Right lobe of liver (tissue), 6 donors: ENCODE data around the gene ARNT2. TPM values are rescaled to one million over a fixed set of nuclear protein-coding genes. Genes with fewer than 3 reads are reported as not detected.

Source experiments
- ATAC-seq, 4 donors: fragments of 200-7000 bp; cut with Tn5 transposase; one replicate each; pipeline ENCODE4 v1.9.1; 2020; ENCODE audit warnings: mild to moderate bottlenecking in 4 of 4, moderate library complexity in 4 of 4
- DNase-seq, 3 donors: peaks; one replicate each; pipeline ENCODE4 v3.0.0-alpha.2; 2020
- H3K27ac ChIP-seq, 3 donors: fragments of 200-600 bp; one replicate each; pipeline ENCODE4 v1.8.0; 2022
- H3K27me3 ChIP-seq, 2 donors: fragments of 200-600 bp; one replicate each; pipeline ENCODE4 v1.8.0; 2022
- H3K36me3 ChIP-seq, 4 donors: fragments of 200-600 bp; sonication (generic) in 1 of 4; one replicate each; pipeline versions ENCODE4 v1.5.1 to v1.8.0; 2017 to 2022; ENCODE audit warnings: control low read depth in 1 of 4
- H3K4me1 ChIP-seq, 4 donors: fragments of 200-600 bp; sonication (generic) in 1 of 4; one replicate each; pipeline versions ENCODE4 v1.5.1 to v1.8.0; 2017 to 2022; ENCODE audit warnings: control low read depth in 1 of 4
- H3K4me3 ChIP-seq, 3 donors: fragments of 200-600 bp; one replicate each; pipeline ENCODE4 v1.8.0; 2022
- H3K9me3 ChIP-seq, 4 donors: fragments of 200-600 bp; sonication (generic) in 1 of 4; one replicate each; pipeline versions ENCODE4 v1.5.1 to v1.8.0; 2017 to 2022; ENCODE audit warnings: control low read depth in 1 of 4
- CTCF ChIP-seq, 4 donors: fragments of 200-600 bp in 3 of 4; fragments of 450-650 bp in 1 of 4; IDR thresholded peaks; one replicate each; pipeline versions ENCODE4 v1.5.1 to v1.8.0; 2016 to 2022; ENCODE audit warnings: antibody characterized with exemption in 4 of 4, mild to moderate bottlenecking in 2 of 4
- POLR2A ChIP-seq: fragments of 450-650 bp; IDR thresholded peaks from one replicate; pipeline ENCODE4 v1.6.1; 2017; ENCODE audit warnings: antibody characterized with exemption, mild to moderate bottlenecking
- WGBS: methylation state at CpG from one replicate; pipeline ENCODE4 v1.1.6; 2018; ENCODE audit warnings: low coverage, low lambda C conversion rate; ENCODE audit not compliant: insufficient coverage; ENCODE audit errors: missing lambda C conversion rate; 5-methylcytosine and 5-hydroxymethylcytosine counted together
- intact Hi-C, 2 donors: fragments of 100-400 bp; cut with DNase I; formaldehyde crosslinking; loops; one replicate each; pipeline versions ENCODE4 v1.11.2 to v1.14.1; 2022
- total RNA-seq, 6 experiments: library from RNA; depleted of rRNA in 2 of 6; stranded (reverse); fragments of >200 nt in 2 of 6; fragmentation: NEBNext Ultra II Directional in 3 of 6; extraction: Animal tissue kit (Norgen Biotek cat#: 25700) in 3 of 6; gene quantifications; one replicate each; pipeline versions ENCODE4 v1.1.0 to v1.2.4, GENCODE V29; 2016 to 2023
- donor health status: DM: no; HTN: yes; CAD: no.
- donor health status: DM: no; HTN: no; CAD: no.
- donor health status: DM: no; HTN: no; CAD: no.
- donor health status: DM: no; HTN: yes; CAD: no.
- donor health status: DM: no; HTN: yes; CAD: no.

The ARNT2 gene
- total RNA-seq, 6 experiments from 2014 or later = 0.12 to 1.3 (median 0.46) TPM

- no peaks in the 10 kb centered on the region for H3K36me3 ChIP-seq
- TF ChIP-seq CTCF (IDR thresholded peaks at IDR 0.05) (no peak), POLR2A (no peak)
- H3K27ac ChIP-seq = no peak overlapping the region
- intact Hi-C loops = no loop called here
- H3K4me1 ChIP-seq = peaks cover 0 to 8% (median 0%) of the 10 kb centered on the region in 4 donors
- ATAC-seq (peak; percentile 71 to 86 (median 76)), DNase-seq (peak; percentile 53 to 72 (median 63))
- H3K4me3 ChIP-seq = no peak overlapping the region
- no peaks in the 10 kb centered on the region for H3K9me3 ChIP-seq
- whole genome bisulfite sequencing = 6% methylated on average over 7 of the region's 14 CpGs
- no peaks in the 10 kb centered on the region for H3K27me3 ChIP-seq
These were observed 211.7 kb downstream of the ARNT2 start for GRCh38 chr15:80615783-80616391.

GRCh38 chr15:80618685-80619400, 214.7 kb downstream of the ARNT2 start:
- ATAC-seq = no peak
- DNase-seq = no peak
- WGBS = 56% methylated on average over 6 of the region's 7 CpGs
- H3K36me3 ChIP-seq = no peaks in the 10 kb centered on the region
- intact Hi-C loops = no loop called here
- H3K27me3 ChIP-seq = no peaks in the 10 kb centered on the region
- no peak overlapping the region for H3K4me3 ChIP-seq
- H3K4me1 ChIP-seq = peaks cover 0 to 8% (median 0%) of the 10 kb centered on the region in 4 donors
- no peaks in the 10 kb centered on the region for H3K9me3 ChIP-seq
- TF ChIP-seq POLR2A = no peak
- TF ChIP-seq CTCF (IDR thresholded peaks at IDR 0.05) = no peak
- H3K27ac ChIP-seq = no peak overlapping the region

- peak; percentile 41 to 71 (median 58) for ATAC-seq
- Histone ChIP-seq H3K4me1 (peaks cover 0 to 8% (median 0%) of the 10 kb centered on the region in 4 donors), H3K27ac (no peak overlapping the region), H3K9me3 (no peaks in the 10 kb centered on the region), H3K4me3 (no peak overlapping the region), H3K27me3 (no peaks in the 10 kb centered on the region), H3K36me3 (no peaks in the 10 kb centered on the region)
- TF ChIP-seq POLR2A (no peak), CTCF (IDR thresholded peaks at IDR 0.05) (peak in 3 of 4 donors; percentile 18 to 39 (median 26))
- intact Hi-C loops = no loop called here
- DNase-seq = no peak
- WGBS = 30% methylated on average over 1 of the region's 1 CpG
These were observed 215.5 kb downstream of the ARNT2 start for GRCh38 chr15:80619680-80620079.

- peak in 1 of 4 donors; percentile 30 for ATAC-seq
- Histone ChIP-seq H3K9me3 (no peaks in the 10 kb centered on the region), H3K4me3 (no peak overlapping the region), H3K27me3 (no peaks in the 10 kb centered on the region), H3K4me1 (peaks cover 0 to 8% (median 0%) of the 10 kb centered on the region in 4 donors), H3K36me3 (no peaks in the 10 kb centered on the region), H3K27ac (no peak overlapping the region)
- TF ChIP-seq POLR2A (no peak), CTCF (IDR thresholded peaks at IDR 0.05) (no peak)
- DNase-seq = no peak
- intact Hi-C loops = no loop called here
- 80% methylated on average over 3 of the region's 3 CpGs for WGBS
These were observed 216.0 kb downstream of the ARNT2 start for GRCh38 chr15:80620141-80620540.
